Fibroblast of skin of back (primary cell): ENCODE results near the gene ADIPOQ.
"Not testable (repeated sequence)": the region's sequence is repeated elsewhere in the genome, so short reads cannot be mapped to it uniquely, and the experiment has no call there.

Source experiments
- DNase-seq: peaks from one replicate; pipeline ENCODE4 v3.0.0-alpha.2; 2013

Gene ADIPOQ

DNA sequence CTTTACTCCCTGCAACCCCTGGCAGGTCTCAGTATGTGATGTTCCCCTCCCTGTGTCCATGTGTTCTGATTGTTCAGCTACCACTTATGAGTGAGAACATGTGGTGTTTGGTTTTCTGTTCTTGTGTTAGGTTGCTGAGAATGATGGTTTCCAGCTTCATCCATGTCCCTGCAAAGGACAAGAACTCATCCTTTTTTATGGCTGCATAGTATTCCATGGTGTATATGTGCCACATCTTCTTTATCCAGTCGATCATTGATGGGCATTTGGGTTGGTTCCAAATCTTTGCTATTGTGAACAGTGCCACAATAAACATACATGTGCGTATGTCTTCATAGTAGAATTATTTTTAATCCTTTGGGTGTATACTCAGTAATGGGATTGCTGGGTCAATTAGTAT lies 61.2 kb downstream of the ADIPOQ start:
- not testable (repeated sequence) for DNase-seq

DNA sequence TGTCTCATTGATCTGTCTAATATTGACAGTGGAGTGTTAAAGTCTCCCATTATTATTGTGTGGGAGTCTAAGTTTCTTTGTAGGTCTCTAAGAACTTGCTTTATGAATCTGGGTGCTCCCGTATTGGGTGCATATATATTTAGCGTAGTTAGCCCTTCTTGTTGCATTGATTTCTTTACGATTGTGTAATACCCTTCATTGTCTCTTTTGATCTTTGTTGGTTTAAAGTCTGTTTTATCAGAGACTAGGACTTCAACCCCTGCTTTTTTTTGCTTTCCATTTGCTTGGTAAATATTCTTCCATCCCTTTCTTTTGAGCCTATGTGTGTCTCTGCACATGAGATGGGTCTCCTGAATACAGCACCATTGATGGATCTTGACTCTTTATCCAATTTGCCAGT lies 64.6 kb downstream of the ADIPOQ start:
- DNase-seq, result not testable (repeated sequence)
